ENCODE results near the gene KCNK4. TPM values are rescaled to one million over a fixed set of nuclear protein-coding genes. Genes with fewer than 3 reads are reported as not detected.

The KCNK4 gene
- total and polyA plus RNA-seq, 2 of the 13 experiments (the other 11 are each of a cell fraction or from before 2014, with no cell fraction given) = not detected

- TF ChIP-seq, protein P1, sequence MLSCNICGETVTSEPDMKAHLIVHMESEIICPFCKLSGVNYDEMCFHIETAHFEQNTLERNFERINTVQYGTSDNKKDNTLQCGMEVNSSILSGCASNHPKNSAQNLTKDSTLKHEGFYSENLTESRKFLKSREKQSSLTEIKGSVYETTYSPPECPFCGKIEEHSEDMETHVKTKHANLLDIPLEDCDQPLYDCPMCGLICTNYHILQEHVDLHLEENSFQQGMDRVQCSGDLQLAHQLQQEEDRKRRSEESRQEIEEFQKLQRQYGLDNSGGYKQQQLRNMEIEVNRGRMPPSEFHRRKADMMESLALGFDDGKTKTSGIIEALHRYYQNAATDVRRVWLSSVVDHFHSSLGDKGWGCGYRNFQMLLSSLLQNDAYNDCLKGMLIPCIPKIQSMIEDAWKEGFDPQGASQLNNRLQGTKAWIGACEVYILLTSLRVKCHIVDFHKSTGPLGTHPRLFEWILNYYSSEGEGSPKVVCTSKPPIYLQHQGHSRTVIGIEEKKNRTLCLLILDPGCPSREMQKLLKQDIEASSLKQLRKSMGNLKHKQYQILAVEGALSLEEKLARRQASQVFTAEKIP (CRISPR knock-in tag; IDR thresholded peaks at IDR 0.05; ENCODE audit: borderline replicate concordance) = no peak
- TF ChIP-seq ZFAT (CRISPR knock-in tag; conservative IDR thresholded peaks at IDR 0.05) (no peak), HOXA3 (CRISPR knock-in tag; IDR thresholded peaks at IDR 0.05) (peak; percentile 53; the same call in 1 of the 2 replicates), HOXA9 (CRISPR knock-in tag; IDR thresholded peaks at IDR 0.05; ENCODE audit: borderline replicate concordance) (no peak), ZKSCAN5 (CRISPR knock-in tag; IDR thresholded peaks at IDR 0.05) (no peak), GPBP1L1 (CRISPR knock-in tag; IDR thresholded peaks at IDR 0.05) (no peak), ZNF777 (CRISPR knock-in tag; IDR thresholded peaks at IDR 0.05) (peak; percentile 43; the same call in 1 of the 2 replicates), ZNF557 (CRISPR knock-in tag; IDR thresholded peaks at IDR 0.05) (no peak), NCOA2 (CRISPR knock-in tag; IDR thresholded peaks at IDR 0.05) (0 out of 2 replicates have a peak, but pooled peaks have one; percentile 28), SMARCE1 (IDR thresholded peaks at IDR 0.05; ENCODE audit: borderline replicate concordance) (no peak), ZSCAN9 (CRISPR knock-in tag; IDR thresholded peaks at IDR 0.05; ENCODE audit: borderline replicate concordance) (0 out of 2 replicates have a peak, but pooled peaks have one; percentile 20), YEATS4 (CRISPR knock-in tag; IDR thresholded peaks at IDR 0.05; ENCODE audit: borderline replicate concordance) (peak; percentile 45), SNAI1 (CRISPR knock-in tag; IDR thresholded peaks at IDR 0.05; ENCODE audit: borderline replicate concordance) (peak; percentile 70; the same call in 1 of the 2 replicates), SMAD3 (CRISPR knock-in tag; IDR thresholded peaks at IDR 0.05) (no peak), CENPT (CRISPR knock-in tag; IDR thresholded peaks at IDR 0.05; ENCODE audit: low read depth) (0 out of 2 replicates have a peak, but pooled peaks have one; percentile 31), PHF21A (CRISPR knock-in tag; IDR thresholded peaks at IDR 0.05) (peak; percentile 62), ZNF501 (CRISPR knock-in tag; IDR thresholded peaks at IDR 0.05) (peak; percentile 73), HOMEZ (CRISPR knock-in tag; IDR thresholded peaks at IDR 0.05; ENCODE audit: low read depth) (0 out of 2 replicates have a peak, but pooled peaks have one; percentile 8), ZFP36L2 (CRISPR knock-in tag; IDR thresholded peaks at IDR 0.05) (no peak), THAP7 (CRISPR knock-in tag; IDR thresholded peaks at IDR 0.05) (0 out of 2 replicates have a peak, but pooled peaks have one; percentile 15)
- TF ChIP-seq, protein P2, sequence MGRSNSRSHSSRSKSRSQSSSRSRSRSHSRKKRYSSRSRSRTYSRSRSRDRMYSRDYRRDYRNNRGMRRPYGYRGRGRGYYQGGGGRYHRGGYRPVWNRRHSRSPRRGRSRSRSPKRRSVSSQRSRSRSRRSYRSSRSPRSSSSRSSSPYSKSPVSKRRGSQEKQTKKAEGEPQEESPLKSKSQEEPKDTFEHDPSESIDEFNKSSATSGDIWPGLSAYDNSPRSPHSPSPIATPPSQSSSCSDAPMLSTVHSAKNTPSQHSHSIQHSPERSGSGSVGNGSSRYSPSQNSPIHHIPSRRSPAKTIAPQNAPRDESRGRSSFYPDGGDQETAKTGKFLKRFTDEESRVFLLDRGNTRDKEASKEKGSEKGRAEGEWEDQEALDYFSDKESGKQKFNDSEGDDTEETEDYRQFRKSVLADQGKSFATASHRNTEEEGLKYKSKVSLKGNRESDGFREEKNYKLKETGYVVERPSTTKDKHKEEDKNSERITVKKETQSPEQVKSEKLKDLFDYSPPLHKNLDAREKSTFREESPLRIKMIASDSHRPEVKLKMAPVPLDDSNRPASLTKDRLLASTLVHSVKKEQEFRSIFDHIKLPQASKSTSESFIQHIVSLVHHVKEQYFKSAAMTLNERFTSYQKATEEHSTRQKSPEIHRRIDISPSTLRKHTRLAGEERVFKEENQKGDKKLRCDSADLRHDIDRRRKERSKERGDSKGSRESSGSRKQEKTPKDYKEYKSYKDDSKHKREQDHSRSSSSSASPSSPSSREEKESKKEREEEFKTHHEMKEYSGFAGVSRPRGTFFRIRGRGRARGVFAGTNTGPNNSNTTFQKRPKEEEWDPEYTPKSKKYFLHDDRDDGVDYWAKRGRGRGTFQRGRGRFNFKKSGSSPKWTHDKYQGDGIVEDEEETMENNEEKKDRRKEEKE (IDR thresholded peaks at IDR 0.05) = no peak
Observed at GRCh38 chr11:64305691-64306562, 14.8 kb downstream of the KCNK4 start (continued).

Measured in HepG2 (cell line).